OCI-LY7 (cell line): Measurements from ENCODE around the gene BMPER.

Source experiments
- CTCF ChIP-seq: fragments of 200-600 bp; sonication (generic); conservative IDR thresholded peaks from 2 replicates; pipeline ENCODE4 v1.5.1; 2014; ENCODE audit warnings: mild to moderate bottlenecking, antibody characterized with exemption, low read length, moderate library complexity, mixed read lengths
- EZH2phosphoT487 ChIP-seq: fragments of 200-600 bp; sonication (generic); IDR thresholded peaks from 2 replicates; pipeline ENCODE4 v1.6.1; 2018; ENCODE audit warnings: low read depth, borderline replicate concordance, mild to moderate bottlenecking, mixed run types, antibody characterized with exemption, low read length, moderate library complexity, mixed read lengths

DNA sequence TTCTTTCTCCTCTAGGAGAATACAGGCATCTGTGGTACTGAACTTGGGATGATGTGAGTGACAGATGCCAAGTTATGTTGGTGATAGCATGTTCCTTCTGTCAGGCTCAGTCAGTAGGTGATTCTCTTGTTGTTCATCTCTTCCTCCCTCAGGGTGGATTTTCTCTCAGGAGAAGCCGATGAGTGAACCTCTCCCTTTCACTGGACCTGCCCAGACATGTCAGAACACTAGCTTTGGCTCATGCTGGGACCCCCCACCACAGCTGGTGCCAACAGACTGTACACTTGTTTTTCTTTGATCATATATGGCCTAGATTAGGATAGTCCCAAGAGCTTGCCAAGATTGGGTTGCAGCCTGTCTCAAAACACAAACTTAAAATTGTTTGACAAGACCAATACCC is 129.4 kb downstream of the BMPER start:
- TF ChIP-seq CTCF (no peak), EZH2phosphoT487 (no peak)
